ENCODE results near the gene PRKAB1. TPM values are rescaled to one million over a fixed set of nuclear protein-coding genes. Genes with fewer than 3 reads are reported as not detected.
A peak's percentile ranks its signal among the peaks of the same experiment; 100 is the strongest.
"Not testable (repeated sequence)": the region's sequence is repeated elsewhere in the genome, so short reads cannot be mapped to it uniquely, and the experiment has no call there.

The PRKAB1 gene
- 10 to 100 TPM in 1 of 2 donors, 1 to 10 TPM in 1; 9.3 to 10.9 TPM for total RNA-seq

GRCh38 chr12:119667577-119668323, at the start of gene PRKAB1:
Gene PRKAB1, plus strand, starts transcription at chr12:119668133. Its CDS starts 112 bp downstream, at chr12:119668245.
- H3K9me3 ChIP-seq = no peaks in the 10 kb centered on the region
- peaks cover 0 to 38% of the 10 kb centered on the region in 2 donors for H3K4me1 ChIP-seq
- peak; percentile 92 to 95 for TF ChIP-seq CTCF (IDR thresholded peaks at IDR 0.05)
- H3K36me3 ChIP-seq = peaks cover 18% of the 10 kb centered on the region
- peak within 1 kb of the TSS; percentile 88 to 93 for H3K27ac ChIP-seq
- H3K4me3 ChIP-seq = peak within 1 kb of the TSS; percentile 88 to 93
- peak; percentile 95 for DNase-seq (ENCODE audit: low spot score)
- no peaks in the 10 kb centered on the region for H3K27me3 ChIP-seq

DNA sequence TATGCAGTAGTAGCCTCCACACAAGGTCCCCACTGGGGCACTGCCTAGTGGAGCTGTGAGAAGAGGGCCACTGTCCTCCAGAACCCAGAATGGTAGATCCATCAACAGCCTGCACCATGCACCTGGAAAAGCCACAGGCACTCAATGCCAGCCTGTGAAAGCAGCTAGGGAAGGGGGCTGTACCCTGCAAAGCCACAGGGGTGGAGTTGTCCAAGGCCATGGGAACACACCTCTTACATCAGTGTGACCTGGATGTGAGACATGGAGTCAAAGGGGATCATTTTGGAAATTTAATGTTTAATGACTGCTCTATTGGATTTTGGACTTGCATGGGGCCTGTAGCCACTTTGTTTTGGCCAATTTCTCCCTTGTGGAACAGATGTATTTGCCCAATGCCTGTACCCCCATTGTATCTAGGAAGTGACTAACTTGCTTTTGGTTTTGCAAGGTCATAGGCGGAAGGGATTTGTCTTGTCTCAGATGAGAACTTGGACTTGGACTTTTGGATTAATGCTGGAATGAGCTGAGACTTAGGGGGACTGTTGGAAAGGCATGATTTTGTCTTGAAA, 49.5 kb upstream of the PRKAB1 start:
- not testable (repeated sequence) for DNase-seq (ENCODE audit: low spot score); H3K36me3 ChIP-seq; H3K9me3 ChIP-seq; H3K27ac ChIP-seq; H3K27me3 ChIP-seq; H3K4me1 ChIP-seq; H3K4me3 ChIP-seq

DNA sequence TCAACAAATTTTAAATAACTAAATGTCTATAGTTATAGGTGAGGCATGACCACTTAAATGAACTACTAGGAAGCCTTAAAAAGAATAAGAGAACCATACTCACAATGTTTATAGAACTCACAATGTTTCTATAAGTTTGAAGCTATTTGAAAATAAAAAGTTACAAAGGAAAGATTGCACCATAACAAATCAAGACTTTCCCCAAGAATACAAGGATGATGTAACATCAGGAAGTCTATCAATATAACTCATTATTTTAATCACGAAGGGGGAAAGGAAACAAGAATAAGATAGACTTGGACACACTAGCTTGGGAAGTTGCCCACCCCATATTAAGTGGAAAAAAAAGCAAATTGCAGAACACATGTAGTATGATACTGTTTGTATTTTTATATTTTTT, 47.4 kb upstream of the PRKAB1 start:
- DNase-seq (ENCODE audit: low spot score) = no peak
- no peaks in the 10 kb centered on the region for H3K27me3 ChIP-seq
- H3K9me3 ChIP-seq = no peaks in the 10 kb centered on the region
- no peak overlapping the region for H3K27ac ChIP-seq
- no peaks in the 10 kb centered on the region for H3K4me1 ChIP-seq
- no peaks in the 10 kb centered on the region for H3K36me3 ChIP-seq
- H3K4me3 ChIP-seq = no peak overlapping the region
- no peak for TF ChIP-seq CTCF (IDR thresholded peaks at IDR 0.05)

- Histone ChIP-seq H3K27ac (no peak overlapping the region), H3K4me1 (no peaks in the 10 kb centered on the region), H3K36me3 (no peaks in the 10 kb centered on the region), H3K4me3 (no peak overlapping the region), H3K9me3 (no peaks in the 10 kb centered on the region), H3K27me3 (no peaks in the 10 kb centered on the region)
- DNase-seq (ENCODE audit: low spot score) = no peak
- TF ChIP-seq CTCF (IDR thresholded peaks at IDR 0.05) = no peak
These were observed 46.1 kb upstream of the PRKAB1 start for GRCh38 chr12:119621878-119622277.

DNA sequence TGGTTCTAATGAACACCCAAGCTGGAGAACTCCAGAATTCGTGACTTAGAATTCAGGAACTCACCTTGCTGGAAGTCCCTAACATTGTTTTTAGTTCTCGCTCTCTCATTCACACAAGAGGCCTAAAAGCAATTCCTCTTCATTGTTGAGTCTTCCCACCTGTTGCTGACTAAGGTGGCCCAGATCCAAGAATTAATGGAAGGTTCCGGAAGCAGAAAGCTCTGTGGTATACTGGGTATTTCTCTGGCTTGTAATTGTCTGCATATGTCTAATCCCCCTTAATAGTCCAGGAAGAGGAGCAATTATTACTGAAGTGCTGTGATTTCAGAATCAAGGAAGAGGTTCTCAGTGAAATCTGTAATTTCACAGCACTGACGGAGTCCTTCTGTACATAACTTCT, 43.0 kb upstream of the PRKAB1 start:
- no peak for TF ChIP-seq CTCF (IDR thresholded peaks at IDR 0.05)
- no peak overlapping the region for H3K27ac ChIP-seq

DNA sequence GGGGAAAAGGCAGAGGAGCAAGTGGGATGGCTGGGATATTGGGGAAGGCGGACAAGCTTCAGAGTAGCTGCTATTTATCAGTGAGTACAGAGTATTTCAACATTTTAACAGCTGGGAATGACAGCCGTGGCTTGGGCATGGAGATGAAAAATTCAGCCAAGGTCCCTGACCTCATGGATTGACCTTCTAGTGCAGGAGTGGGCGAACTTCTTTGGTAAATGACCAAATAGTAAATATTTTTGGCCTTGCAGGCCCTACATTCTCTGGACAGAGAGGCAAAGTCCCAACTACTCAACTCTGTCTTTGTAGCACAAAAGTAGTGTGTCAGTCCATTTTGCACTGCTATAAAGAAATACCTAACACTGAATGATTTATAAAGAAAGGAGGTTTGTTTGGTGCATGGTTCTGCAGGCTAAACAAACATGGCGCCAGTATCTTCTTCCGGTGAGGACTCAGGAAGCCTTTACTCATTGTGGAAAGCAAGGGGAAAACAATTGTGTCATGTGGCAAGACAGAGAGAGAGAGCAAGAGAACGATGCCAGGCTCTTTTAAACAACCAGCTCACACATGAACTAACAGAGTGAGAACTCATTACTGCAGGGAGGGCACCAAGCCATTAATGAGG, 40.8 kb upstream of the PRKAB1 start:
- no peak for DNase-seq (ENCODE audit: low spot score)
- Histone ChIP-seq H3K36me3 (no peaks in the 10 kb centered on the region), H3K27me3 (no peaks in the 10 kb centered on the region), H3K27ac (no peak overlapping the region), H3K4me1 (no peaks in the 10 kb centered on the region), H3K9me3 (no peaks in the 10 kb centered on the region), H3K4me3 (no peak overlapping the region)
- TF ChIP-seq CTCF (IDR thresholded peaks at IDR 0.05) = no peak

More for the DNA sequence above, 43.0 kb upstream of the PRKAB1 start:
- DNase-seq (ENCODE audit: low spot score) = no peak
- H3K4me3 ChIP-seq = no peak overlapping the region
- H3K4me1 ChIP-seq = no peaks in the 10 kb centered on the region
- no peaks in the 10 kb centered on the region for H3K9me3 ChIP-seq
- no peaks in the 10 kb centered on the region for H3K36me3 ChIP-seq
- H3K27me3 ChIP-seq = no peaks in the 10 kb centered on the region
